CD4-positive, CD25-positive, alpha-beta regulatory T cell (primary cell): ENCODE data around the gene PLD4. TPM values are rescaled to one million over a fixed set of nuclear protein-coding genes. Genes with fewer than 3 reads are reported as not detected.

Experiments used
- ATAC-seq, 2 donors: fragments of 150-1000 bp; cut with Tn5 transposase; one replicate each; pipeline ENCODE4 v1.10.0; 2021; ENCODE audit warnings: low read depth in 2 of 2, moderate number of reproducible peaks in 2 of 2, moderate library complexity in 1 of 2
- DNase-seq, 3 donors: peaks; one replicate each; pipeline versions ENCODE4 v3.0.0 to v3.0.0-alpha.2; 2012 to 2022; ENCODE audit warnings: mixed read lengths in 1 of 3
- H3K27ac ChIP-seq: one replicate; pipeline ENCODE4 v1.7.0; 2013; ENCODE audit warnings: mild to moderate bottlenecking, low read length; ENCODE audit not compliant: insufficient read depth, poor library complexity, severe bottlenecking
- H3K27me3 ChIP-seq: one replicate; pipeline ENCODE4 v1.7.0; 2013; ENCODE audit warnings: low read length; ENCODE audit not compliant: control insufficient read depth, insufficient read depth
- H3K36me3 ChIP-seq: one replicate; pipeline ENCODE4 v1.7.0; 2013; ENCODE audit warnings: mild to moderate bottlenecking, low read length, moderate library complexity; ENCODE audit not compliant: control insufficient read depth, insufficient read depth
- H3K4me1 ChIP-seq: 2 replicates; pipeline ENCODE4 v1.7.0; 2013; ENCODE audit warnings: mild to moderate bottlenecking, low read length; ENCODE audit not compliant: insufficient read depth, control insufficient read depth, poor library complexity, severe bottlenecking
- H3K4me3 ChIP-seq: one replicate; pipeline ENCODE4 v1.7.0; 2013; ENCODE audit warnings: low read depth, mild to moderate bottlenecking, low read length, moderate library complexity
- H3K9me3 ChIP-seq, 2 experiments: 1 replicate in 1 of 2; 2 replicates in 1 of 2; pipeline ENCODE4 v1.7.0; 2013; ENCODE audit warnings: low read length in 2 of 2, mild to moderate bottlenecking in 1 of 2, moderate library complexity in 1 of 2; ENCODE audit not compliant: control insufficient read depth in 2 of 2
- H3K27ac Mint-ChIP-seq, 3 donors: one replicate each; pipeline ENCODE4 v1.8.0; 2020 to 2022; ENCODE audit warnings: mild to moderate bottlenecking in 3 of 3, mixed read lengths in 3 of 3, moderate library complexity in 2 of 3
- H3K27me3 Mint-ChIP-seq: one replicate; pipeline ENCODE4 v1.8.0; 2022; ENCODE audit warnings: mild to moderate bottlenecking, mixed read lengths
- H3K36me3 Mint-ChIP-seq: one replicate; pipeline ENCODE4 v1.8.0; 2020; ENCODE audit warnings: mixed read lengths
- H3K4me1 Mint-ChIP-seq, 4 donors: one replicate each; pipeline ENCODE4 v1.8.0; 2020 to 2022; ENCODE audit warnings: mixed read lengths in 4 of 4, mild to moderate bottlenecking in 1 of 4
- H3K4me3 Mint-ChIP-seq, 4 donors: one replicate each; pipeline ENCODE4 v1.8.0; 2020 to 2022; ENCODE audit warnings: mild to moderate bottlenecking in 4 of 4, mixed read lengths in 4 of 4, moderate library complexity in 3 of 4
- H3K9me3 Mint-ChIP-seq, 7 donors: one replicate each; pipeline ENCODE4 v1.8.0; 2020 to 2022; ENCODE audit warnings: mixed read lengths in 7 of 7, mild to moderate bottlenecking in 3 of 7, moderate library complexity in 2 of 7
- polyA plus RNA-seq, 4 donors: library from polyadenylated mRNA; unstranded; fragments of 300-500 nt; fragmentation: Illumina TruSeq; gene quantifications; one replicate each; pipeline ENCODE4 v1.2.3, GENCODE V29; 2021
- total RNA-seq: library from RNA; stranded (reverse); gene quantifications from one replicate; pipeline ENCODE4 v1.2.3, GENCODE V29; 2022

The PLD4 gene
- total and polyA plus RNA-seq, 5 donors from 2014 or later: 0.34 to 0.69 TPM; not detected in 3

- Histone ChIP-seq H3K27me3 (no peaks in the 10 kb centered on the region), H3K36me3 (no peaks in the 10 kb centered on the region), H3K27ac (no peak overlapping the region), H3K9me3 (no peaks in the 10 kb centered on the region), H3K4me1 (peaks cover 15% of the 10 kb centered on the region), H3K4me3 (no peak overlapping the region)
- peaks cover 0 to 4% (median 0%) of the 10 kb centered on the region in 7 donors for H3K9me3 Mint-ChIP-seq
- ATAC-seq (peak; percentile 6 to 9), DNase-seq (peak in 1 of 3 donors; percentile 21)
- no peaks in the 10 kb centered on the region for H3K36me3 Mint-ChIP-seq
- H3K4me1 Mint-ChIP-seq: peaks cover 0 to 12% (median 7%) of the 10 kb centered on the region in 4 donors
- peak overlapping the region in 1 of 3 donors; percentile 71 for H3K27ac Mint-ChIP-seq
- peak overlapping the region in 1 of 4 donors; percentile 78 for H3K4me3 Mint-ChIP-seq
- H3K27me3 Mint-ChIP-seq: peaks cover 29% of the 10 kb centered on the region
Measured at GRCh38 chr14:104975481-104976197, 51.0 kb downstream of the PLD4 start.

GRCh38 chr14:104976198-104977007 is 51.7 kb downstream of the PLD4 start:
- no peaks in the 10 kb centered on the region for H3K27me3 ChIP-seq
- no peaks in the 10 kb centered on the region for H3K36me3 ChIP-seq
- Mint-ChIP-seq H3K9me3 (peaks cover 0 to 4% (median 0%) of the 10 kb centered on the region in 7 donors), H3K27ac (no peak overlapping the region), H3K36me3 (no peaks in the 10 kb centered on the region), H3K4me1 (peaks cover 0 to 12% (median 7%) of the 10 kb centered on the region in 4 donors), H3K27me3 (peaks cover 34% of the 10 kb centered on the region), H3K4me3 (peak overlapping the region; percentile 60 to 78 (median 68))
- DNase-seq (peak; percentile 75 to 82 (median 79)), ATAC-seq (peak; percentile 83 to 84)
- no peak overlapping the region for H3K4me3 ChIP-seq
- no peaks in the 10 kb centered on the region for H3K9me3 ChIP-seq
- H3K4me1 ChIP-seq: peaks cover 15% of the 10 kb centered on the region
- H3K27ac ChIP-seq: no peak overlapping the region

- Histone ChIP-seq H3K4me3 (no peak overlapping the region), H3K27me3 (no peaks in the 10 kb centered on the region), H3K4me1 (peaks cover 15% of the 10 kb centered on the region), H3K27ac (no peak overlapping the region), H3K9me3 (no peaks in the 10 kb centered on the region), H3K36me3 (no peaks in the 10 kb centered on the region)
- ATAC-seq (no peak), DNase-seq (no peak)
- peak overlapping the region in 3 of 4 donors; percentile 75 to 78 (median 77) for H3K4me3 Mint-ChIP-seq
- H3K27ac Mint-ChIP-seq: no peak overlapping the region
- H3K36me3 Mint-ChIP-seq: no peaks in the 10 kb centered on the region
- H3K4me1 Mint-ChIP-seq: peaks cover 0 to 12% (median 7%) of the 10 kb centered on the region in 4 donors
- H3K9me3 Mint-ChIP-seq: peaks cover 0 to 4% (median 0%) of the 10 kb centered on the region in 7 donors
- H3K27me3 Mint-ChIP-seq: peaks cover 34% of the 10 kb centered on the region
Measured at GRCh38 chr14:104977008-104977680, 52.5 kb downstream of the PLD4 start.

GRCh38 chr14:104977681-104978653 is 53.3 kb downstream of the PLD4 start, which contains the start of gene AHNAK2:
Gene AHNAK2 (minus strand): TSS chr14:104978374. CDS start chr14:104978237, 137 bp downstream.
- no peaks in the 10 kb centered on the region for H3K27me3 ChIP-seq
- peaks cover 15% of the 10 kb centered on the region for H3K4me1 ChIP-seq
- H3K4me3 Mint-ChIP-seq: peak within 1 kb of the TSS; percentile 75 to 78 (median 76)
- H3K36me3 Mint-ChIP-seq: no peaks in the 10 kb centered on the region
- ATAC-seq (peak in 1 of 2 donors; percentile 29), DNase-seq (peak; percentile 29 to 43 (median 38))
- no peak within 1 kb of the TSS for H3K4me3 ChIP-seq
- H3K36me3 ChIP-seq: no peaks in the 10 kb centered on the region
- H3K27ac Mint-ChIP-seq: no peak within 1 kb of the TSS
- peaks cover 0 to 12% (median 7%) of the 10 kb centered on the region in 4 donors for H3K4me1 Mint-ChIP-seq
- H3K27ac ChIP-seq: no peak within 1 kb of the TSS
- H3K9me3 Mint-ChIP-seq: peaks cover 0 to 4% (median 0%) of the 10 kb centered on the region in 7 donors
- H3K27me3 Mint-ChIP-seq: peaks cover 34% of the 10 kb centered on the region
- H3K9me3 ChIP-seq: no peaks in the 10 kb centered on the region

GRCh38 chr14:104978746-104979691 is 54.3 kb downstream of the PLD4 start:
- H3K27me3 ChIP-seq: no peaks in the 10 kb centered on the region
- H3K27me3 Mint-ChIP-seq: peaks cover 40% of the 10 kb centered on the region
- H3K27ac Mint-ChIP-seq: peak overlapping the region in 1 of 3 donors; percentile 3
- no peaks in the 10 kb centered on the region for H3K36me3 Mint-ChIP-seq
- H3K4me1 ChIP-seq: peaks cover 15% of the 10 kb centered on the region
- H3K4me3 ChIP-seq: no peak overlapping the region
- ATAC-seq: no peak
- no peak overlapping the region for H3K27ac ChIP-seq
- no peaks in the 10 kb centered on the region for H3K9me3 ChIP-seq
- peak overlapping the region; percentile 10 to 76 (median 63) for H3K4me3 Mint-ChIP-seq
- peaks cover 0 to 14% (median 7%) of the 10 kb centered on the region in 4 donors for H3K4me1 Mint-ChIP-seq
- no peaks in the 10 kb centered on the region for H3K36me3 ChIP-seq
- DNase-seq: no peak
- H3K9me3 Mint-ChIP-seq: peaks cover 0 to 4% (median 0%) of the 10 kb centered on the region in 7 donors
